ENCODE data around the gene TTC39A. TPM values are rescaled to one million over a fixed set of nuclear protein-coding genes. Genes with fewer than 3 reads are reported as not detected.

Gene TTC39A
- total and polyA plus RNA-seq, 2 donors (not counting 1 experiment from before 2014, with no cell fraction given): 0.28 to 1.5 TPM

GRCh38 chr1:51274676-51275075 lies 55.7 kb downstream of the TTC39A start:
- TF ChIP-seq EZH2 (IDR thresholded peaks at IDR 0.05; ENCODE audit: low read length, missing control alignments) (no peak), CTCF (conservative IDR thresholded peaks at IDR 0.05 in 1 of 2, IDR thresholded peaks at IDR 0.05 in 1 of 2; ENCODE audit: low read depth in 1 of 2, low read length in 2 of 2) (no peak)
- no peaks in the 10 kb centered on the region for H3K4me1 ChIP-seq (ENCODE audit: control insufficient read depth, extremely low read depth, insufficient read depth, low read length)

GRCh38 chr1:51272916-51273315 lies 57.4 kb downstream of the TTC39A start:
- DNase-seq (ENCODE audit: low read depth in 2 of 2): no peak
- Histone ChIP-seq H3K9me3 (ENCODE audit: control insufficient read depth, insufficient read depth, low read depth, low read length) (no peaks in the 10 kb centered on the region), H4K20me1 (ENCODE audit: control insufficient read depth, extremely low read depth, insufficient read depth, low read length) (no peaks in the 10 kb centered on the region), H3K4me1 (ENCODE audit: control insufficient read depth, extremely low read depth, insufficient read depth, low read length) (peaks cover 3% of the 10 kb centered on the region), H2AFZ (ENCODE audit: low read length) (no peak overlapping the region), H3K27me3 (ENCODE audit: control insufficient read depth, insufficient read depth, low read length) (no peaks in the 10 kb centered on the region), H3K27ac (ENCODE audit: insufficient read depth, low read length) (no peak overlapping the region), H3K4me2 (ENCODE audit: extremely low read depth, insufficient read depth, low read length) (no peak overlapping the region), H3K9ac (ENCODE audit: insufficient read depth, low read length) (no peak overlapping the region), H3K4me3 (replicated peaks in 1 of 4; ENCODE audit: control extremely low read depth in 1 of 4, insufficient read depth in 1 of 4, low read depth in 3 of 4, low read length in 4 of 4) (no peak overlapping the region), H3K36me3 (ENCODE audit: control insufficient read depth, insufficient read depth, low read length) (no peaks in the 10 kb centered on the region), H3K79me2 (ENCODE audit: control insufficient read depth, insufficient read depth, low read length) (peaks cover 1% of the 10 kb centered on the region)
- no peak for TF ChIP-seq CTCF (conservative IDR thresholded peaks at IDR 0.05 in 1 of 2, IDR thresholded peaks at IDR 0.05 in 1 of 2; ENCODE audit: low read depth in 1 of 2, low read length in 2 of 2)
- TF ChIP-seq EZH2 (IDR thresholded peaks at IDR 0.05; ENCODE audit: low read length, missing control alignments): no peak

More at GRCh38 chr1:51274676-51275075, 55.7 kb downstream of the TTC39A start:
- no peak overlapping the region for H3K4me2 ChIP-seq (ENCODE audit: extremely low read depth, insufficient read depth, low read length)
- H2AFZ ChIP-seq (ENCODE audit: low read length): no peak overlapping the region
- no peaks in the 10 kb centered on the region for H3K27me3 ChIP-seq (ENCODE audit: control insufficient read depth, insufficient read depth, low read length)
- no peaks in the 10 kb centered on the region for H4K20me1 ChIP-seq (ENCODE audit: control insufficient read depth, extremely low read depth, insufficient read depth, low read length)
- no peak for DNase-seq (ENCODE audit: low read depth in 2 of 2)
- H3K9me3 ChIP-seq (ENCODE audit: control insufficient read depth, insufficient read depth, low read depth, low read length): no peaks in the 10 kb centered on the region
- no peaks in the 10 kb centered on the region for H3K36me3 ChIP-seq (ENCODE audit: control insufficient read depth, insufficient read depth, low read length)
- H3K9ac ChIP-seq (ENCODE audit: insufficient read depth, low read length): no peak overlapping the region
- H3K79me2 ChIP-seq (ENCODE audit: control insufficient read depth, insufficient read depth, low read length): no peaks in the 10 kb centered on the region
- no peak overlapping the region for H3K4me3 ChIP-seq (replicated peaks in 1 of 4; ENCODE audit: control extremely low read depth in 1 of 4, insufficient read depth in 1 of 4, low read depth in 3 of 4, low read length in 4 of 4)
- H3K27ac ChIP-seq (ENCODE audit: insufficient read depth, low read length): no peak overlapping the region

- no peaks in the 10 kb centered on the region for H3K36me3 ChIP-seq (ENCODE audit: control insufficient read depth, insufficient read depth, low read length)
- H3K9ac ChIP-seq (ENCODE audit: insufficient read depth, low read length): no peak overlapping the region
- TF ChIP-seq EZH2 (IDR thresholded peaks at IDR 0.05; ENCODE audit: low read length, missing control alignments) (no peak), CTCF (conservative IDR thresholded peaks at IDR 0.05 in 1 of 2, IDR thresholded peaks at IDR 0.05 in 1 of 2; ENCODE audit: low read depth in 1 of 2, low read length in 2 of 2) (no peak)
- peaks cover 7% of the 10 kb centered on the region for H3K4me1 ChIP-seq (ENCODE audit: control insufficient read depth, extremely low read depth, insufficient read depth, low read length)
- peaks cover 12% of the 10 kb centered on the region for H3K79me2 ChIP-seq (ENCODE audit: control insufficient read depth, insufficient read depth, low read length)
- no peak for DNase-seq (ENCODE audit: low read depth in 2 of 2)
- no peak overlapping the region for H3K4me2 ChIP-seq (ENCODE audit: extremely low read depth, insufficient read depth, low read length)
- H4K20me1 ChIP-seq (ENCODE audit: control insufficient read depth, extremely low read depth, insufficient read depth, low read length): no peaks in the 10 kb centered on the region
- H3K27me3 ChIP-seq (ENCODE audit: control insufficient read depth, insufficient read depth, low read length): no peaks in the 10 kb centered on the region
- no peak overlapping the region for H2AFZ ChIP-seq (ENCODE audit: low read length)
- H3K9me3 ChIP-seq (ENCODE audit: control insufficient read depth, insufficient read depth, low read depth, low read length): no peaks in the 10 kb centered on the region
- H3K4me3 ChIP-seq (replicated peaks in 1 of 4; ENCODE audit: control extremely low read depth in 1 of 4, insufficient read depth in 1 of 4, low read depth in 3 of 4, low read length in 4 of 4): no peak overlapping the region
- H3K27ac ChIP-seq (ENCODE audit: insufficient read depth, low read length): no peak overlapping the region
These were observed 59.6 kb downstream of the TTC39A start for GRCh38 chr1:51270751-51271150.
